Skin of body (tissue), 1 donor: ENCODE results near the gene LMOD2. TPM values are rescaled to one million over a fixed set of nuclear protein-coding genes. Genes with fewer than 3 reads are reported as not detected.

ENCODE experiments used
- total RNA-seq: library from RNA; depleted of rRNA; stranded (reverse); fragments of >200 nt; gene quantifications from one replicate; pipeline ENCODE4 v1.2.3, GENCODE V29; 2014

Gene LMOD2
- total RNA-seq, 1 donor from 2014 or later = 16.2 TPM

Other genes with a start within 250 kb of the LMOD2 start
- gene IQUB, start 121.3 kb upstream of the LMOD2 start, total RNA-seq = 0.49 TPM
- gene NDUFA5, start 98.0 kb upstream of the LMOD2 start, total RNA-seq = 64.8 TPM
- gene ASB15, start 54.0 kb upstream of the LMOD2 start, total RNA-seq = 0.59 TPM
- gene WASL, start 93.1 kb downstream of the LMOD2 start, total RNA-seq = 26.1 TPM
- not detected for gene HYAL4, start 189.3 kb downstream of the LMOD2 start, total RNA-seq